ENCODE data around the gene PPFIBP2.

PPFIBP2 gene

GRCh38 chr11:7640816-7641215 lies 127.0 kb downstream of the PPFIBP2 start:
- ATAC-seq, result no peak
- TF ChIP-seq TSHZ2 (CRISPR knock-in tag; IDR thresholded peaks at IDR 0.05), result no peak
- TF ChIP-seq SNAI2 (CRISPR knock-in tag; IDR thresholded peaks at IDR 0.05), result no peak
- TF ChIP-seq POU6F1 (CRISPR knock-in tag; IDR thresholded peaks at IDR 0.05; ENCODE audit: borderline replicate concordance, low read depth), result no peak
- TF ChIP-seq ZNF70 (CRISPR knock-in tag; IDR thresholded peaks at IDR 0.05), result no peak
- TF ChIP-seq ZC3H10 (CRISPR knock-in tag; IDR thresholded peaks at IDR 0.05), result no peak
- no peak for TF ChIP-seq ZNF565 (CRISPR knock-in tag; conservative IDR thresholded peaks at IDR 0.05; ENCODE audit: low read depth)
- no peak for TF ChIP-seq ZFP3 (CRISPR knock-in tag; IDR thresholded peaks at IDR 0.05)
- no peak for TF ChIP-seq RARB (CRISPR knock-in tag; IDR thresholded peaks at IDR 0.05)
- TF ChIP-seq BACH2 (CRISPR knock-in tag; IDR thresholded peaks at IDR 0.05; ENCODE audit: borderline replicate concordance), result no peak
- TF ChIP-seq GLIS3 (CRISPR knock-in tag; IDR thresholded peaks at IDR 0.05), result no peak
- no peak for TF ChIP-seq OSR1 (CRISPR knock-in tag; IDR thresholded peaks at IDR 0.05)

GRCh38 chr11:7642747-7643146 lies 128.9 kb downstream of the PPFIBP2 start:
- TF ChIP-seq ZFP3 (CRISPR knock-in tag; IDR thresholded peaks at IDR 0.05) (no peak), RARB (CRISPR knock-in tag; IDR thresholded peaks at IDR 0.05) (no peak), ZNF565 (CRISPR knock-in tag; conservative IDR thresholded peaks at IDR 0.05; ENCODE audit: low read depth) (no peak), ZNF70 (CRISPR knock-in tag; IDR thresholded peaks at IDR 0.05) (no peak), CREB5 (CRISPR knock-in tag; IDR thresholded peaks at IDR 0.05; ENCODE audit: low read depth) (no peak), GLIS3 (CRISPR knock-in tag; IDR thresholded peaks at IDR 0.05) (no peak), POU6F1 (CRISPR knock-in tag; IDR thresholded peaks at IDR 0.05; ENCODE audit: borderline replicate concordance, low read depth) (no peak), ZFP30 (CRISPR knock-in tag; IDR thresholded peaks at IDR 0.05) (no peak), PPARA (CRISPR knock-in tag; IDR thresholded peaks at IDR 0.05; ENCODE audit: borderline replicate concordance) (no peak)
- no peak for ATAC-seq

GRCh38 chr11:7643314-7643713 lies 129.5 kb downstream of the PPFIBP2 start:
- ATAC-seq, result no peak
- no peak for TF ChIP-seq CSDC2 (CRISPR knock-in tag; IDR thresholded peaks at IDR 0.05)
- TF ChIP-seq TSHZ2 (CRISPR knock-in tag; IDR thresholded peaks at IDR 0.05), result no peak

- ATAC-seq, result no peak
- TF ChIP-seq ESRRG (CRISPR knock-in tag; IDR thresholded peaks at IDR 0.05), result no peak
- TF ChIP-seq ZNF8 (CRISPR knock-in tag; IDR thresholded peaks at IDR 0.05), result no peak
- no peak for TF ChIP-seq PATZ1 (CRISPR knock-in tag; IDR thresholded peaks at IDR 0.05; ENCODE audit: borderline replicate concordance)
- TF ChIP-seq ZFP30 (CRISPR knock-in tag; IDR thresholded peaks at IDR 0.05), result no peak
- no peak for TF ChIP-seq ISL1 (CRISPR knock-in tag; IDR thresholded peaks at IDR 0.05)
- TF ChIP-seq PPARA (CRISPR knock-in tag; IDR thresholded peaks at IDR 0.05; ENCODE audit: borderline replicate concordance), result no peak
- no peak for TF ChIP-seq POU6F1 (CRISPR knock-in tag; IDR thresholded peaks at IDR 0.05; ENCODE audit: borderline replicate concordance, low read depth)
- no peak for TF ChIP-seq CREB5 (CRISPR knock-in tag; IDR thresholded peaks at IDR 0.05; ENCODE audit: low read depth)
- TF ChIP-seq GLIS3 (CRISPR knock-in tag; IDR thresholded peaks at IDR 0.05), result no peak
- TF ChIP-seq ZFP3 (CRISPR knock-in tag; IDR thresholded peaks at IDR 0.05), result no peak
- no peak for TF ChIP-seq SNAI2 (CRISPR knock-in tag; IDR thresholded peaks at IDR 0.05)
Measured at GRCh38 chr11:7645206-7645605, 131.4 kb downstream of the PPFIBP2 start.

Measured in SK-N-SH treated with all-trans-retinoic acid at 6 μM for 48 hours (cell line).